ENCODE data around the gene PLCG1.

GRCh38 chr20:41203660-41204059 is 66.3 kb downstream of the PLCG1 start:
- TF ChIP-seq POLR2A (IDR thresholded peaks at IDR 0.05) (no peak), CTCF (IDR thresholded peaks at IDR 0.05) (no peak)

All from body of pancreas (tissue), 4 donors.